A549 (cell line): ENCODE measurements around the gene ARID5B. TPM values are rescaled to one million over a fixed set of nuclear protein-coding genes. Genes with fewer than 3 reads are reported as not detected.

Experiments used
- ATAC-seq, 2 experiments: fragments of 200-7000 bp in 1 of 2; fragments of >200 bp in 1 of 2; cut with Nextera tagmentation in 1 of 2; cut with Tn5 transposase in 1 of 2; 3 replicates each; pipeline versions ENCODE4 v1.8.0 to v1.9.1; 2018 to 2020; ENCODE audit warnings: mild to moderate bottlenecking in 1 of 2, moderate library complexity in 1 of 2
- CTCF ChIA-PET: fragments of 300-600 bp; sonication (Branson Sonifier 250); formaldehyde crosslinking; extraction: SDS; loops from one replicate; lab custom pipeline; 2021; ENCODE audit warnings: antibody characterized with exemption, inconsistent platforms; lab: Yijun Ruan, JAX
- POLR2A ChIA-PET: fragments of 350-600 bp; formaldehyde crosslinking; extraction: SDS; loops from one replicate; lab custom pipeline; 2021; ENCODE audit warnings: antibody characterized with exemption, inconsistent platforms; lab: Yijun Ruan, JAX
- DNase-seq, 2 experiments: peaks; one replicate each; pipeline versions ENCODE4 v3.0.0 to v3.0.0-alpha.2; 2011 to 2016; ENCODE audit warnings: low read depth in 1 of 2, low spot score in 1 of 2
- FAIRE-seq: peaks from 2 replicates; lab custom pipeline; 2011; peaks lifted over from hg19 to GRCh38; lab: Jason Lieb, UNC
- H3K27ac ChIP-seq, 2 experiments: fragments of >200 bp; sonication (Bioruptor Twin); formaldehyde crosslinking; 3 replicates each; pipeline ENCODE4 v1.5.1; 2016 to 2017
- H3K4me1 ChIP-seq: fragments of >200 bp; sonication (Bioruptor Twin); formaldehyde crosslinking; 3 replicates; pipeline ENCODE4 v1.6.1; 2016
- H3K4me2 ChIP-seq: fragments of >200 bp; sonication (Bioruptor Twin); formaldehyde crosslinking; 3 replicates; pipeline ENCODE4 v1.6.1; 2016
- H3K4me3 ChIP-seq: fragments of >200 bp; sonication (Bioruptor Twin); formaldehyde crosslinking; 3 replicates; pipeline ENCODE4 v1.5.1; 2016
- H3K9me3 ChIP-seq: fragments of >200 bp; sonication (Bioruptor Twin); formaldehyde crosslinking; 3 replicates; pipeline ENCODE4 v1.6.1; 2016
- CBX8 ChIP-seq: fragments of 200-600 bp; sonication (generic); IDR thresholded peaks from 2 replicates; pipeline ENCODE4 v1.6.1; 2016
- CHD2 ChIP-seq: fragments of 150-350 bp; IDR thresholded peaks from 2 replicates; pipeline ENCODE4 v1.6.1; 2014; ENCODE audit warnings: low read length; ENCODE audit not compliant: partially characterized antibody
- EHF ChIP-seq: fragments of 250-450 bp; sonication (Bioruptor Pico); IDR thresholded peaks from 2 replicates; pipeline ENCODE4 v1.5.0; 2020; ENCODE audit warnings: mild to moderate bottlenecking
- EHMT2 ChIP-seq: fragments of 200-600 bp; sonication (generic); IDR thresholded peaks from 2 replicates; pipeline ENCODE4 v1.6.1; 2016; ENCODE audit warnings: antibody characterized with exemption, low read depth, mild to moderate bottlenecking, moderate library complexity
- EP300 ChIP-seq, 2 experiments: fragments of >200 bp; sonication (Bioruptor Twin); formaldehyde crosslinking; IDR thresholded peaks; 2 replicates in 1 of 2; 3 replicates in 1 of 2; pipeline ENCODE4 v1.6.1; 2016 to 2017
- FOSB ChIP-seq: fragments of 250-450 bp; sonication (Bioruptor Pico); IDR thresholded peaks from 2 replicates; pipeline ENCODE4 v1.5.0; 2020; ENCODE audit warnings: mild to moderate bottlenecking, moderate library complexity
- FOSL2 ChIP-seq, 2 experiments: fragments of 450-650 bp in 1 of 2; fragments of >200 bp in 1 of 2; sonication (Bioruptor Twin) in 1 of 2; formaldehyde crosslinking; IDR thresholded peaks; 2 replicates each; pipeline versions ENCODE4 v1.5.0 to v1.6.1; 2016 to 2020; ENCODE audit warnings: mild to moderate bottlenecking in 1 of 2, moderate library complexity in 1 of 2
- HEYL ChIP-seq: fragments of 250-450 bp; sonication (Bioruptor Pico); IDR thresholded peaks from 2 replicates; pipeline ENCODE4 v1.8.0; 2021; ENCODE audit warnings: mild to moderate bottlenecking, moderate library complexity
- HOXB13 ChIP-seq: fragments of 250-450 bp; sonication (Bioruptor Pico); IDR thresholded peaks from 2 replicates; pipeline ENCODE4 v1.5.0; 2020; ENCODE audit warnings: low read depth, mild to moderate bottlenecking, moderate library complexity
- KDM5A ChIP-seq: fragments of 200-600 bp; sonication (generic); IDR thresholded peaks from 2 replicates; pipeline ENCODE4 v1.6.1; 2016; ENCODE audit warnings: antibody characterized with exemption, mild to moderate bottlenecking
- MAFK ChIP-seq: fragments of 450-650 bp; IDR thresholded peaks from 2 replicates; pipeline ENCODE4 v1.6.1; 2014; ENCODE audit not compliant: partially characterized antibody
- NFE2L2 ChIP-seq: fragments of 150-350 bp; conservative IDR thresholded peaks from 2 replicates; pipeline ENCODE4 v1.6.1; 2014; ENCODE audit warnings: low read length
- NPAS2 ChIP-seq: fragments of 250-450 bp; sonication (Bioruptor Pico); IDR thresholded peaks from 2 replicates; pipeline ENCODE4 v1.8.0; 2022; ENCODE audit warnings: mild to moderate bottlenecking, moderate library complexity, borderline replicate concordance
- POLR2AphosphoS2 ChIP-seq: conservative IDR thresholded peaks from 2 replicates; pipeline ENCODE4 v1.6.1; 2012; ENCODE audit warnings: low read length, improper control_type of control experiment, inconsistent platforms
- RFX5 ChIP-seq: fragments of 450-650 bp; IDR thresholded peaks from 2 replicates; pipeline ENCODE4 v1.7.1; 2014; ENCODE audit warnings: antibody characterized with exemption, mild to moderate bottlenecking, moderate library complexity
- SREBF2 ChIP-seq: fragments of 450-650 bp; IDR thresholded peaks from 2 replicates; pipeline ENCODE4 v1.6.1; 2014; ENCODE audit warnings: mild to moderate bottlenecking, moderate library complexity
- TFCP2L1 ChIP-seq: fragments of 250-450 bp; sonication (Bioruptor Pico); IDR thresholded peaks from 2 replicates; pipeline ENCODE4 v1.5.0; 2021; ENCODE audit warnings: mild to moderate bottlenecking
- ZC3H11A ChIP-seq: fragments of 450-650 bp; IDR thresholded peaks from 2 replicates; pipeline ENCODE4 v1.6.1; 2014; ENCODE audit warnings: antibody characterized with exemption, mild to moderate bottlenecking
- ZNF302 ChIP-seq: fragments of 250-450 bp; sonication (Bioruptor Pico); IDR thresholded peaks from 2 replicates; pipeline ENCODE4 v1.9.0; 2021; ENCODE audit warnings: inconsistent platforms, mild to moderate bottlenecking, moderate library complexity
- ZSCAN20 ChIP-seq: fragments of 250-450 bp; sonication (Bioruptor Pico); IDR thresholded peaks from 2 replicates; pipeline ENCODE4 v1.8.0; 2022; ENCODE audit warnings: mild to moderate bottlenecking, moderate library complexity
- WGBS: methylation state at CpG from one replicate; pipeline ENCODE4 v1.1.6; 2017; ENCODE audit errors: missing lambda C conversion rate; 5-methylcytosine and 5-hydroxymethylcytosine counted together
- polyA plus RNA-seq, 4 experiments: library from polyadenylated mRNA; depleted of rRNA in 3 of 4; stranded (reverse); fragments of >200 nt; fragmentation: RNase III in 1 of 4; extraction: RNeasy Plus Mini Kit Qiagen cat#74134 plus additional on column Dnase treatment in 1 of 4; gene quantifications; 2 replicates in 3 of 4; 3 replicates in 1 of 4; pipeline ENCODE4 v1.2.3, GENCODE V29; 2011 to 2017
- TF ChIP-seq, protein P1 (sequence below): fragments of 250-450 bp; sonication (Bioruptor Pico); IDR thresholded peaks from 2 replicates; pipeline ENCODE4 v1.5.0; 2021; ENCODE audit warnings: mild to moderate bottlenecking, moderate library complexity, borderline replicate concordance
- TF ChIP-seq, protein P2 (sequence below): fragments of >200 bp; sonication (Bioruptor Twin); formaldehyde crosslinking; IDR thresholded peaks from 2 replicates; pipeline ENCODE4 v1.6.1; 2016
- TF ChIP-seq, protein P3 (sequence below): IDR thresholded peaks from 2 replicates; pipeline ENCODE4 v1.6.1; 2012; ENCODE audit warnings: low read depth, borderline replicate concordance
- TF ChIP-seq, protein P4 (sequence below): IDR thresholded peaks from 2 replicates; pipeline ENCODE4 v1.6.1; 2012
- TF ChIP-seq, protein P5 (sequence below): fragments of 200-600 bp; sonication (generic); IDR thresholded peaks from 2 replicates; pipeline ENCODE4 v1.6.1; 2016; ENCODE audit warnings: antibody characterized with exemption, mild to moderate bottlenecking, moderate library complexity
- TF ChIP-seq, protein P6 (sequence below): fragments of 250-450 bp; sonication (Bioruptor Pico); IDR thresholded peaks from 2 replicates; pipeline ENCODE4 v1.5.0; 2020; ENCODE audit warnings: low read depth, mild to moderate bottlenecking, moderate library complexity

Gene ARID5B
- polyA plus RNA-seq, 2 of the 4 experiments (the other 2 are of a cell fraction): 0.75 to 1.6 TPM

DNA sequence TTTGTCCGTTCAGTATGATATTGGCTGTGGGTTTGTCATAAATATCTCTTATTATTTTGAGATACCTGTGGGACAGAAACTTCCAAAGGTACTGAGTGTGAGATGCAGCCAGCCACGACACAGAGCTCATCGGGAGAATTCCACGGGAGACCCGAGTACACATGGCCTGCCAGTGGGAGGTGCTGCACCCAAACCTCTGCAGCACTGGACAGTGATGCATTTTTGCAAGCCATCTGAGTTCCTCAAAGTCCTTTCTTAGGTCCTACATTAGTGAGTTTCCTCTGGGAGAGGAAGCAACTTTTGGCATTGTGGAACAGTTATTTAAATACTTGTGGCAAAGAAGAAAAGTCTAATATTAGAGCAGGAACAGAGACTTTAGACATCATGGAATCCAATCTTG, 77.5 kb downstream of the ARID5B start:
- Histone ChIP-seq H3K9me3 (no peaks in the 10 kb centered on the region), H3K4me1 (peaks cover 13% of the 10 kb centered on the region), H3K27ac (no peak overlapping the region), H3K4me3 (no peak overlapping the region), H3K4me2 (no peak overlapping the region)
- POLR2A ChIA-PET: no interaction called here
- 70% methylated on average over 5 of the region's 5 CpGs for WGBS
- TF ChIP-seq FOSL2 (IDR thresholded peaks at IDR 0.05) (no peak), FOSL2 (CRISPR knock-in tag; IDR thresholded peaks at IDR 0.05) (no peak), ZSCAN20 (CRISPR knock-in tag) (no peak), EP300 (IDR thresholded peaks at IDR 0.05) (no peak), TFCP2L1 (CRISPR knock-in tag) (no peak), MAFK (no peak), NFE2L2 (no peak), POLR2AphosphoS2 (no peak), HOXB13 (CRISPR knock-in tag) (no peak), ZNF302 (CRISPR knock-in tag) (no peak), SREBF2 (no peak), CBX8 (no peak), CHD2 (no peak), HEYL (no peak)
- TF ChIP-seq, protein P1, sequence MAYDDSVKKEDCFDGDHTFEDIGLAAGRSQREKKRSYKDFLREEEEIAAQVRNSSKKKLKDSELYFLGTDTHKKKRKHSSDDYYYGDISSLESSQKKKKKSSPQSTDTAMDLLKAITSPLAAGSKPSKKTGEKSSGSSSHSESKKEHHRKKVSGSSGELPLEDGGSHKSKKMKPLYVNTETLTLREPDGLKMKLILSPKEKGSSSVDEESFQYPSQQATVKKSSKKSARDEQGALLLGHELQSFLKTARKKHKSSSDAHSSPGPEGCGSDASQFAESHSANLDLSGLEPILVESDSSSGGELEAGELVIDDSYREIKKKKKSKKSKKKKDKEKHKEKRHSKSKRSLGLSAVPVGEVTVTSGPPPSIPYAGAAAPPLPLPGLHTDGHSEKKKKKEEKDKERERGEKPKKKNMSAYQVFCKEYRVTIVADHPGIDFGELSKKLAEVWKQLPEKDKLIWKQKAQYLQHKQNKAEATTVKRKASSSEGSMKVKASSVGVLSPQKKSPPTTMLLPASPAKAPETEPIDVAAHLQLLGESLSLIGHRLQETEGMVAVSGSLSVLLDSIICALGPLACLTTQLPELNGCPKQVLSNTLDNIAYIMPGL (CRISPR knock-in tag): no peak
- TF ChIP-seq, protein P2, sequence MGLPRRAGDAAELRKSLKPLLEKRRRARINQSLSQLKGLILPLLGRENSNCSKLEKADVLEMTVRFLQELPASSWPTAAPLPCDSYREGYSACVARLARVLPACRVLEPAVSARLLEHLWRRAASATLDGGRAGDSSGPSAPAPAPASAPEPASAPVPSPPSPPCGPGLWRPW: no peak
- TF ChIP-seq, protein P3, sequence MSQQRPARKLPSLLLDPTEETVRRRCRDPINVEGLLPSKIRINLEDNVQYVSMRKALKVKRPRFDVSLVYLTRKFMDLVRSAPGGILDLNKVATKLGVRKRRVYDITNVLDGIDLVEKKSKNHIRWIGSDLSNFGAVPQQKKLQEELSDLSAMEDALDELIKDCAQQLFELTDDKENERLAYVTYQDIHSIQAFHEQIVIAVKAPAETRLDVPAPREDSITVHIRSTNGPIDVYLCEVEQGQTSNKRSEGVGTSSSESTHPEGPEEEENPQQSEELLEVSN: no peak
- TF ChIP-seq, protein P4, sequence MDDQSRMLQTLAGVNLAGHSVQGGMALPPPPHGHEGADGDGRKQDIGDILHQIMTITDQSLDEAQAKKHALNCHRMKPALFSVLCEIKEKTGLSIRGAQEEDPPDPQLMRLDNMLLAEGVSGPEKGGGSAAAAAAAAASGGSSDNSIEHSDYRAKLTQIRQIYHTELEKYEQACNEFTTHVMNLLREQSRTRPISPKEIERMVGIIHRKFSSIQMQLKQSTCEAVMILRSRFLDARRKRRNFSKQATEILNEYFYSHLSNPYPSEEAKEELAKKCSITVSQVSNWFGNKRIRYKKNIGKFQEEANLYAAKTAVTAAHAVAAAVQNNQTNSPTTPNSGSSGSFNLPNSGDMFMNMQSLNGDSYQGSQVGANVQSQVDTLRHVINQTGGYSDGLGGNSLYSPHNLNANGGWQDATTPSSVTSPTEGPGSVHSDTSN: no peak
- DNase-seq (no peak), FAIRE-seq (no peak), ATAC-seq (no peak)
- CTCF ChIA-PET: no interaction called here

DNA sequence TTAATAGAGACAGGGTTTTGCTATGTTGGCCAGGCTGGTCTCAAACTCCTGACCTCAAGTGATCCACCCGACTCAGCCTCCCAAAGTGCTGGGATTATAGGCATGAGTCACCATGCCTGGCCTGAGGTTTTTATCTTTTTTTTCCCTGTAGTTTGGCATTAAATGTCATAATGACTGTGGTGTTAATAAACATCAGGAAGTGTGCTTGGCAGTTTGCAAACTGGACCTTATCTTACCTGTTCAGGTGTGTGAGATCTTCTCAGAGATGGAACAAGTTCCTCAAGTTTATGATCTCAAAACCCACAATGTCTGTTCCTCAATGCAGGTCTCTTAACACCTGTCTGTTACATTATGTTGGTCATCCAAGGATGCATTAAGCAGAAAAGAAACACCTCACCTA, 80.0 kb downstream of the ARID5B start:
- Histone ChIP-seq H3K9me3 (no peaks in the 10 kb centered on the region), H3K4me2 (no peak overlapping the region), H3K4me1 (no peaks in the 10 kb centered on the region), H3K27ac (no peak overlapping the region), H3K4me3 (no peak overlapping the region)
- WGBS: 71% methylated on average over 1 of the region's 1 CpG
- ATAC-seq: no peak
- FAIRE-seq: no peak
- CTCF ChIA-PET: interaction anchor here (0.6 kb wide), 1 partner anchor 57 kb away, joined by 3 read pairs; no protein-coding TSS in a partner anchor
- POLR2A ChIA-PET: no interaction called here
- DNase-seq: no peak
- TF ChIP-seq RFX5: no peak
- TF ChIP-seq CBX8: no peak
- TF ChIP-seq, protein P1 (CRISPR knock-in tag): no peak
- TF ChIP-seq, protein P5, sequence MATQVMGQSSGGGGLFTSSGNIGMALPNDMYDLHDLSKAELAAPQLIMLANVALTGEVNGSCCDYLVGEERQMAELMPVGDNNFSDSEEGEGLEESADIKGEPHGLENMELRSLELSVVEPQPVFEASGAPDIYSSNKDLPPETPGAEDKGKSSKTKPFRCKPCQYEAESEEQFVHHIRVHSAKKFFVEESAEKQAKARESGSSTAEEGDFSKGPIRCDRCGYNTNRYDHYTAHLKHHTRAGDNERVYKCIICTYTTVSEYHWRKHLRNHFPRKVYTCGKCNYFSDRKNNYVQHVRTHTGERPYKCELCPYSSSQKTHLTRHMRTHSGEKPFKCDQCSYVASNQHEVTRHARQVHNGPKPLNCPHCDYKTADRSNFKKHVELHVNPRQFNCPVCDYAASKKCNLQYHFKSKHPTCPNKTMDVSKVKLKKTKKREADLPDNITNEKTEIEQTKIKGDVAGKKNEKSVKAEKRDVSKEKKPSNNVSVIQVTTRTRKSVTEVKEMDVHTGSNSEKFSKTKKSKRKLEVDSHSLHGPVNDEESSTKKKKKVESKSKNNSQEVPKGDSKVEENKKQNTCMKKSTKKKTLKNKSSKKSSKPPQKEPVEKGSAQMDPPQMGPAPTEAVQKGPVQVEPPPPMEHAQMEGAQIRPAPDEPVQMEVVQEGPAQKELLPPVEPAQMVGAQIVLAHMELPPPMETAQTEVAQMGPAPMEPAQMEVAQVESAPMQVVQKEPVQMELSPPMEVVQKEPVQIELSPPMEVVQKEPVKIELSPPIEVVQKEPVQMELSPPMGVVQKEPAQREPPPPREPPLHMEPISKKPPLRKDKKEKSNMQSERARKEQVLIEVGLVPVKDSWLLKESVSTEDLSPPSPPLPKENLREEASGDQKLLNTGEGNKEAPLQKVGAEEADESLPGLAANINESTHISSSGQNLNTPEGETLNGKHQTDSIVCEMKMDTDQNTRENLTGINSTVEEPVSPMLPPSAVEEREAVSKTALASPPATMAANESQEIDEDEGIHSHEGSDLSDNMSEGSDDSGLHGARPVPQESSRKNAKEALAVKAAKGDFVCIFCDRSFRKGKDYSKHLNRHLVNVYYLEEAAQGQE: no peak
- no peak for TF ChIP-seq ZC3H11A
- TF ChIP-seq EHF (CRISPR knock-in tag): no peak
- no peak for TF ChIP-seq MAFK
- no peak for TF ChIP-seq ZSCAN20 (CRISPR knock-in tag)
- TF ChIP-seq CHD2: no peak
- TF ChIP-seq NPAS2 (CRISPR knock-in tag): no peak
- TF ChIP-seq, protein P6, sequence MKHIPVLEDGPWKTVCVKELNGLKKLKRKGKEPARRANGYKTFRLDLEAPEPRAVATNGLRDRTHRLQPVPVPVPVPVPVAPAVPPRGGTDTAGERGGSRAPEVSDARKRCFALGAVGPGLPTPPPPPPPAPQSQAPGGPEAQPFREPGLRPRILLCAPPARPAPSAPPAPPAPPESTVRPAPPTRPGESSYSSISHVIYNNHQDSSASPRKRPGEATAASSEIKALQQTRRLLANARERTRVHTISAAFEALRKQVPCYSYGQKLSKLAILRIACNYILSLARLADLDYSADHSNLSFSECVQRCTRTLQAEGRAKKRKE (CRISPR knock-in tag): no peak
- no peak for TF ChIP-seq FOSB (CRISPR knock-in tag)
- TF ChIP-seq EHMT2: no peak
- no peak for TF ChIP-seq KDM5A
- TF ChIP-seq, protein P3: no peak
